ENCODE measurements around the gene PARD6G. TPM values are rescaled to one million over a fixed set of nuclear protein-coding genes. Genes with fewer than 3 reads are reported as not detected.

The PARD6G gene
- total and polyA plus RNA-seq, 9 donors: 8.2 to 16.7 (median 12.5) TPM

GRCh38 chr18:80200171-80200931 is 47.0 kb downstream of the PARD6G start:
- TF ChIP-seq EP300 (IDR thresholded peaks at IDR 0.05) (no peak), POLR2A (IDR thresholded peaks at IDR 0.05) (no peak), CTCF (IDR thresholded peaks at IDR 0.05) (no peak)
- no peaks in the 10 kb centered on the region for H3K9me3 ChIP-seq
- H3K27ac ChIP-seq: no peak overlapping the region
- no peaks in the 10 kb centered on the region for H3K27me3 ChIP-seq
- no peak overlapping the region for H3K4me3 ChIP-seq
- no peaks in the 10 kb centered on the region for H3K36me3 ChIP-seq
- intact Hi-C loops (cut with DNase I): no loop called here
- peaks cover 9% of the 10 kb centered on the region for H3K4me1 ChIP-seq (ENCODE audit: insufficient read depth)
- DNase-seq: no peak
- 78 to 86% (median 81%) methylated on average over 17 of the region's 17 CpGs for WGBS, 3 donors

- peaks cover 9% of the 10 kb centered on the region for H3K4me1 ChIP-seq (ENCODE audit: insufficient read depth)
- no peak overlapping the region for H3K4me3 ChIP-seq
- H3K27me3 ChIP-seq: no peaks in the 10 kb centered on the region
- no peak overlapping the region for H3K27ac ChIP-seq
- H3K36me3 ChIP-seq: no peaks in the 10 kb centered on the region
- DNase-seq: no peak
- no peaks in the 10 kb centered on the region for H3K9me3 ChIP-seq
- 88 to 94% (median 91%) methylated on average over 15 of the region's 15 CpGs for WGBS, 3 donors
- TF ChIP-seq CTCF (IDR thresholded peaks at IDR 0.05) (no peak), EP300 (IDR thresholded peaks at IDR 0.05) (no peak), POLR2A (IDR thresholded peaks at IDR 0.05) (no peak)
- intact Hi-C loops (cut with DNase I): no loop called here
These were observed 48.1 kb downstream of the PARD6G start for GRCh38 chr18:80198994-80199748.

GRCh38 chr18:80198391-80198790 is 48.9 kb downstream of the PARD6G start:
- 56 to 64% (median 61%) methylated on average over 1 of the region's 1 CpG for WGBS, 3 donors

DNA sequence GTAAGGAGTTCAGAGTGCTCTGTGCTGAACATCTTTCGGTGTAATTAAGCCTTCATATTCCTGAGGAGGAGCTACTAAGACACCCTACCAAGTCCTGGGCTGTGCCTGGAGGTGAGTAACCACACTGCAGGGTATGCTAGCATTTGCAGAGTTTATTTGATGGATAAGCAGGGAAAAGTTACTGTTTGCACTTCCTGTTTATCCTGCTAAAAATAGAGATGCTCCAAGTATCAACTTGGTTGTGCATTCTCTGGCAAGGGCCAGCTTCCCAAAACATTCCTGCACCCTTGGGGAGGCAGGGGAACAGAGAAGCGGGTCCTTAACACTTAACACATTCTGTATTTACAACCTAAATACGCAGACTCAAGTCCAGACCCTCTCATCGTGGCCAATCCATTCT is 49.8 kb downstream of the PARD6G start:
- DNase-seq: no peak
- Histone ChIP-seq H3K4me1 (ENCODE audit: insufficient read depth) (peaks cover 9% of the 10 kb centered on the region), H3K27me3 (no peaks in the 10 kb centered on the region), H3K27ac (no peak overlapping the region), H3K4me3 (no peak overlapping the region), H3K36me3 (no peaks in the 10 kb centered on the region), H3K9me3 (no peaks in the 10 kb centered on the region)
- intact Hi-C loops (cut with DNase I): no loop called here
- WGBS, 3 donors: 19 to 29% (median 22%) methylated on average over 4 of the region's 4 CpGs
- TF ChIP-seq POLR2A (IDR thresholded peaks at IDR 0.05) (no peak), CTCF (IDR thresholded peaks at IDR 0.05) (no peak), EP300 (IDR thresholded peaks at IDR 0.05) (no peak)

More at GRCh38 chr18:80198391-80198790, 48.9 kb downstream of the PARD6G start:
- no peak for DNase-seq
- no peak overlapping the region for H3K27ac ChIP-seq
- H3K4me1 ChIP-seq (ENCODE audit: insufficient read depth): peaks cover 9% of the 10 kb centered on the region
- no peak overlapping the region for H3K4me3 ChIP-seq
- TF ChIP-seq CTCF (IDR thresholded peaks at IDR 0.05) (no peak), POLR2A (IDR thresholded peaks at IDR 0.05) (no peak), EP300 (IDR thresholded peaks at IDR 0.05) (no peak)
- H3K9me3 ChIP-seq: no peaks in the 10 kb centered on the region
- intact Hi-C loops (cut with DNase I): no loop called here
- H3K27me3 ChIP-seq: no peaks in the 10 kb centered on the region
- H3K36me3 ChIP-seq: no peaks in the 10 kb centered on the region
